ENCODE data around the gene EPHB3. TPM values are rescaled to one million over a fixed set of nuclear protein-coding genes. Genes with fewer than 3 reads are reported as not detected.

The EPHB3 gene
- total and polyA plus RNA-seq, 2 donors (not counting 3 experiments of a cell fraction or from before 2014, with no cell fraction given) = 0.01 TPM; not detected in 1

- Histone ChIP-seq H3K79me2 (ENCODE audit: control insufficient read depth, insufficient read depth, low read length) (no peaks in the 10 kb centered on the region), H3K4me2 (ENCODE audit: insufficient read depth, low read length) (no peak overlapping the region), H3K9ac (replicated peaks; ENCODE audit: extremely low read depth, insufficient read depth, low read length) (no peak overlapping the region), H3K9me1 (replicated peaks; ENCODE audit: control insufficient read depth, extremely low read depth, insufficient read depth, low read length) (no peaks in the 10 kb centered on the region), H2AFZ (ENCODE audit: low read depth, low read length) (no peak overlapping the region), H3K27ac (ENCODE audit: insufficient read depth, low read depth, low read length) (no peak overlapping the region), H3K4me3 (replicated peaks in 1 of 3; ENCODE audit: insufficient read depth in 1 of 3, low read depth in 1 of 3, low read length in 3 of 3) (no peak overlapping the region), H3K27me3 (ENCODE audit: control insufficient read depth in 2 of 2, insufficient read depth in 2 of 2, low read length in 2 of 2) (peaks cover 18 to 22% of the 10 kb centered on the region in 2 experiments), H3K36me3 (ENCODE audit: control insufficient read depth in 2 of 2, extremely low read depth in 1 of 2, insufficient read depth in 2 of 2, low read length in 2 of 2) (no peaks in the 10 kb centered on the region), H3K9me3 (replicated peaks; ENCODE audit: control insufficient read depth, insufficient read depth, low read length) (no peaks in the 10 kb centered on the region), H4K20me1 (replicated peaks; ENCODE audit: control insufficient read depth, extremely low read depth, insufficient read depth, low read length) (no peaks in the 10 kb centered on the region), H3K4me1 (ENCODE audit: control insufficient read depth, extremely low read depth, insufficient read depth, low read length) (peaks cover 5% of the 10 kb centered on the region)
- no peak for FAIRE-seq
- BruUV-seq (replicated peaks) = no TSS peak
- intact Hi-C loops (cut with micrococcal nuclease) = loop anchor here (5.0 kb wide), 1 partner anchor 131 kb away; the partner anchor contains the start of gene MAGEF1
- TF ChIP-seq MAX (IDR thresholded peaks at IDR 0.05; ENCODE audit: insufficient read depth, insufficient read length) (no peak), GATA2 (IDR thresholded peaks at IDR 0.05; ENCODE audit: insufficient read depth, insufficient read length, low read depth, low read length) (no peak), CTCF (IDR thresholded peaks at IDR 0.05; ENCODE audit: extremely low read depth in 1 of 2, insufficient read depth in 1 of 2, low read depth in 1 of 2, low read length in 2 of 2) (no peak), JUN (IDR thresholded peaks at IDR 0.05; ENCODE audit: borderline replicate concordance, insufficient read depth, insufficient read length, low read depth) (no peak), POLR2AphosphoS5 (IDR thresholded peaks at IDR 0.05; ENCODE audit: insufficient read depth, low read depth, low read length) (no peak), MYC (IDR thresholded peaks at IDR 0.05; ENCODE audit: low read depth, low read length) (no peak), POLR2A (IDR thresholded peaks at IDR 0.05; ENCODE audit: low read depth, low read length) (no peak), EZH2 (IDR thresholded peaks at IDR 0.05; ENCODE audit: borderline replicate concordance, low read depth, low read length, severe bottlenecking) (no peak), FOS (IDR thresholded peaks at IDR 0.05; ENCODE audit: borderline replicate concordance, insufficient read depth, low read length) (no peak)
- dilution Hi-C loops (cut with MboI; ENCODE audit: extremely low pct_ligation_motif_present, low sequenced_read_pairs) = no loop called here
- no peak for DNase-seq (ENCODE audit: low read depth, low spot score)
- ChIA-PET CTCF (no interaction called here), POLR2A (no interaction called here)
These were observed 19.8 kb downstream of the EPHB3 start for GRCh38 chr3:184581331-184581855.

All from endothelial cell of umbilical vein (primary cell).